Endodermal cell (in vitro differentiated cells): Measurements from ENCODE around the gene NFE2. TPM values are rescaled to one million over a fixed set of nuclear protein-coding genes. Genes with fewer than 3 reads are reported as not detected.
A peak's percentile ranks its signal among the peaks of the same experiment; 100 is the strongest.

Experiments used
- DNase-seq: peaks from one replicate; pipeline ENCODE4 v3.0.0-alpha.2; 2017
- H3K27ac ChIP-seq: 2 replicates; pipeline ENCODE4 v1.5.1; 2013; ENCODE audit warnings: mild to moderate bottlenecking, low read depth, low read length, moderate library complexity
- H3K27me3 ChIP-seq: 2 replicates; pipeline ENCODE4 v1.6.1; 2013; ENCODE audit warnings: mild to moderate bottlenecking, low read length, moderate library complexity; ENCODE audit not compliant: insufficient read depth, control insufficient read depth, poor library complexity, severe bottlenecking
- H3K36me3 ChIP-seq: 2 replicates; pipeline ENCODE4 v1.7.0; 2013; ENCODE audit warnings: mild to moderate bottlenecking, low read length, moderate library complexity; ENCODE audit not compliant: control insufficient read depth, insufficient read depth
- H3K4me1 ChIP-seq: one replicate; pipeline ENCODE4 v1.7.0; 2013; ENCODE audit warnings: low read length; ENCODE audit not compliant: control insufficient read depth, insufficient read depth
- H3K4me3 ChIP-seq: 2 replicates; pipeline ENCODE4 v1.5.1; 2013; ENCODE audit warnings: mild to moderate bottlenecking, low read length, moderate library complexity
- H3K9ac ChIP-seq: 2 replicates; pipeline ENCODE4 v1.6.1; 2013; ENCODE audit warnings: mild to moderate bottlenecking, low read length, moderate library complexity; ENCODE audit not compliant: poor library complexity, severe bottlenecking; ENCODE audit errors: extremely low read depth
- H3K9me3 ChIP-seq: 2 replicates; pipeline ENCODE4 v1.6.1; 2013; ENCODE audit warnings: mild to moderate bottlenecking, low read length, moderate library complexity; ENCODE audit not compliant: control insufficient read depth
- H3K27ac Mint-ChIP-seq: 2 replicates; pipeline ENCODE4 v1.8.0; 2020; ENCODE audit warnings: mixed read lengths
- H3K27me3 Mint-ChIP-seq: 2 replicates; pipeline ENCODE4 v1.8.0; 2021; ENCODE audit warnings: mild to moderate bottlenecking, mixed read lengths; ENCODE audit not compliant: insufficient read depth
- H3K36me3 Mint-ChIP-seq: 2 replicates; pipeline ENCODE4 v1.8.0; 2020; ENCODE audit warnings: low read depth, mixed read lengths
- H3K4me1 Mint-ChIP-seq: 2 replicates; pipeline ENCODE4 v1.8.0; 2020; ENCODE audit warnings: mixed read lengths
- H3K4me3 Mint-ChIP-seq: 2 replicates; pipeline ENCODE4 v1.8.0; 2020; ENCODE audit warnings: mild to moderate bottlenecking, moderate library complexity, mixed read lengths
- H3K9me3 Mint-ChIP-seq: 2 replicates; pipeline ENCODE4 v1.8.0; 2020; ENCODE audit warnings: mild to moderate bottlenecking, mixed read lengths
- WGBS, 2 experiments: methylation state at CpG; one replicate each; pipeline versions ENCODE4 v1.1.5 to v1.1.7; 2013; ENCODE audit warnings: missing lambda C conversion rate in 2 of 2, mixed read lengths in 1 of 2; ENCODE audit not compliant: insufficient coverage in 1 of 2, insufficient read length in 1 of 2; 5-methylcytosine and 5-hydroxymethylcytosine counted together
- total RNA-seq, 2 donors: library from RNA; stranded (reverse); fragmentation: NEBNext Ultra II Directional in 1 of 2; extraction: Animal tissue kit (Norgen Biotek cat#: 25700) in 1 of 2; gene quantifications; 2 replicates in 1 of 2; 3 replicates in 1 of 2; pipeline ENCODE4 v1.2.1, GENCODE V29; 2021
- TF ChIP-seq, protein P1 (sequence below): fragments of 200-600 bp; sonication (generic); conservative IDR thresholded peaks from 2 replicates; pipeline ENCODE4 v1.5.0; 2021; ENCODE audit warnings: antibody characterized with exemption, mild to moderate bottlenecking

The NFE2 gene
- total RNA-seq, 2 donors from 2014 or later: 2.7 TPM

DNA sequence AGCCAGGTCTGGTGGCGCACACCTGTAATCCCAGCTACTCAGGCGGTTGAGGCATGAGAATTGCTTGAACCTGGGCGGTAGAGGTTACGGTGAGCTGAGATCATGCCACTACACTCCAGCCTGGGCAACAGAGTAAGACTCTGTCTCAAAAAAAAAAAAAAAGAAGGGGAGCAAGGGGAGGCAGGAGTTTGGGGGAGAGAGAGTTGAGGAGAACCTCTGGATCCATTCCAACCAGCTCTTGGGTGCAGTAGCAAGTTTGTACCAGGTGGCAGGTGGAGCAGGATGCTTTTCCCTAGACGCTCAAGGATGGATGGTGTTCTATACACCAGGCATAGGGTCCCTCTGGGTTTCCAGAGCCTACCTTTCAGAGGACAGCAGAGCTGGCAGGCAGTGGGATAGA, 1.9 kb downstream of the NFE2 start:
- Histone ChIP-seq H3K27ac (no peak overlapping the region), H3K9ac (no peak overlapping the region), H3K36me3 (no peaks in the 10 kb centered on the region), H3K4me3 (no peak overlapping the region), H3K4me1 (peaks cover 19% of the 10 kb centered on the region), H3K9me3 (no peaks in the 10 kb centered on the region), H3K27me3 (no peaks in the 10 kb centered on the region)
- no peaks in the 10 kb centered on the region for H3K36me3 Mint-ChIP-seq
- TF ChIP-seq, protein P1, sequence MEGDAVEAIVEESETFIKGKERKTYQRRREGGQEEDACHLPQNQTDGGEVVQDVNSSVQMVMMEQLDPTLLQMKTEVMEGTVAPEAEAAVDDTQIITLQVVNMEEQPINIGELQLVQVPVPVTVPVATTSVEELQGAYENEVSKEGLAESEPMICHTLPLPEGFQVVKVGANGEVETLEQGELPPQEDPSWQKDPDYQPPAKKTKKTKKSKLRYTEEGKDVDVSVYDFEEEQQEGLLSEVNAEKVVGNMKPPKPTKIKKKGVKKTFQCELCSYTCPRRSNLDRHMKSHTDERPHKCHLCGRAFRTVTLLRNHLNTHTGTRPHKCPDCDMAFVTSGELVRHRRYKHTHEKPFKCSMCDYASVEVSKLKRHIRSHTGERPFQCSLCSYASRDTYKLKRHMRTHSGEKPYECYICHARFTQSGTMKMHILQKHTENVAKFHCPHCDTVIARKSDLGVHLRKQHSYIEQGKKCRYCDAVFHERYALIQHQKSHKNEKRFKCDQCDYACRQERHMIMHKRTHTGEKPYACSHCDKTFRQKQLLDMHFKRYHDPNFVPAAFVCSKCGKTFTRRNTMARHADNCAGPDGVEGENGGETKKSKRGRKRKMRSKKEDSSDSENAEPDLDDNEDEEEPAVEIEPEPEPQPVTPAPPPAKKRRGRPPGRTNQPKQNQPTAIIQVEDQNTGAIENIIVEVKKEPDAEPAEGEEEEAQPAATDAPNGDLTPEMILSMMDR: no peak
- H3K4me1 Mint-ChIP-seq: peaks cover 54% of the 10 kb centered on the region
- no peak overlapping the region for H3K4me3 Mint-ChIP-seq
- DNase-seq: no peak
- 96 to 100% methylated on average over 4 to 5 of the region's 5 CpGs for WGBS, 2 experiments
- H3K9me3 Mint-ChIP-seq: no peaks in the 10 kb centered on the region
- peaks cover 13% of the 10 kb centered on the region for H3K27me3 Mint-ChIP-seq
- no peak overlapping the region for H3K27ac Mint-ChIP-seq

- TF ChIP-seq, protein P1: no peak
- no peak overlapping the region for H3K4me3 Mint-ChIP-seq
- peaks cover 13% of the 10 kb centered on the region for H3K27me3 Mint-ChIP-seq
- DNase-seq: no peak
- Histone ChIP-seq H3K36me3 (no peaks in the 10 kb centered on the region), H3K9me3 (no peaks in the 10 kb centered on the region), H3K4me3 (no peak overlapping the region), H3K4me1 (peaks cover 18% of the 10 kb centered on the region), H3K27ac (no peak overlapping the region), H3K9ac (no peak overlapping the region), H3K27me3 (no peaks in the 10 kb centered on the region)
- 92 to 100% methylated on average over 4 to 5 of the region's 5 CpGs for WGBS, 2 experiments
- H3K27ac Mint-ChIP-seq: no peak overlapping the region
- no peaks in the 10 kb centered on the region for H3K36me3 Mint-ChIP-seq
- peaks cover 38% of the 10 kb centered on the region for H3K4me1 Mint-ChIP-seq
- no peaks in the 10 kb centered on the region for H3K9me3 Mint-ChIP-seq
Measured at GRCh38 chr12:54296393-54297099, 4.3 kb downstream of the NFE2 start.

GRCh38 chr12:54294953-54295566, 5.8 kb downstream of the NFE2 start:
- peaks cover 10% of the 10 kb centered on the region for H3K27me3 Mint-ChIP-seq
- Histone ChIP-seq H3K4me3 (no peak overlapping the region), H3K9ac (no peak overlapping the region), H3K36me3 (no peaks in the 10 kb centered on the region), H3K9me3 (no peaks in the 10 kb centered on the region), H3K27me3 (no peaks in the 10 kb centered on the region), H3K4me1 (peaks cover 7% of the 10 kb centered on the region), H3K27ac (no peak overlapping the region)
- no peaks in the 10 kb centered on the region for H3K9me3 Mint-ChIP-seq
- DNase-seq: no peak
- H3K4me3 Mint-ChIP-seq: no peak overlapping the region
- TF ChIP-seq, protein P1: no peak
- peak overlapping the region; percentile 29 for H3K27ac Mint-ChIP-seq
- H3K36me3 Mint-ChIP-seq: no peaks in the 10 kb centered on the region
- WGBS, 2 experiments: 83 to 91% methylated on average over 6 to 9 of the region's 9 CpGs
- peaks cover 23% of the 10 kb centered on the region for H3K4me1 Mint-ChIP-seq
